Endodermal cell (in vitro differentiated cells): ENCODE data around the gene MSL3B.

Source experiments
- DNase-seq: peaks from one replicate; pipeline ENCODE4 v3.0.0-alpha.2; 2017
- H3K27ac ChIP-seq: 2 replicates; pipeline ENCODE4 v1.5.1; 2013; ENCODE audit warnings: mild to moderate bottlenecking, low read depth, low read length, moderate library complexity
- H3K27me3 ChIP-seq: 2 replicates; pipeline ENCODE4 v1.6.1; 2013; ENCODE audit warnings: mild to moderate bottlenecking, low read length, moderate library complexity; ENCODE audit not compliant: insufficient read depth, control insufficient read depth, poor library complexity, severe bottlenecking
- H3K36me3 ChIP-seq: 2 replicates; pipeline ENCODE4 v1.7.0; 2013; ENCODE audit warnings: mild to moderate bottlenecking, low read length, moderate library complexity; ENCODE audit not compliant: control insufficient read depth, insufficient read depth
- H3K4me1 ChIP-seq: one replicate; pipeline ENCODE4 v1.7.0; 2013; ENCODE audit warnings: low read length; ENCODE audit not compliant: control insufficient read depth, insufficient read depth
- H3K4me3 ChIP-seq: 2 replicates; pipeline ENCODE4 v1.5.1; 2013; ENCODE audit warnings: mild to moderate bottlenecking, low read length, moderate library complexity
- H3K9ac ChIP-seq: 2 replicates; pipeline ENCODE4 v1.6.1; 2013; ENCODE audit warnings: mild to moderate bottlenecking, low read length, moderate library complexity; ENCODE audit not compliant: poor library complexity, severe bottlenecking; ENCODE audit errors: extremely low read depth
- H3K9me3 ChIP-seq: 2 replicates; pipeline ENCODE4 v1.6.1; 2013; ENCODE audit warnings: mild to moderate bottlenecking, low read length, moderate library complexity; ENCODE audit not compliant: control insufficient read depth
- H3K27ac Mint-ChIP-seq: 2 replicates; pipeline ENCODE4 v1.8.0; 2020; ENCODE audit warnings: mixed read lengths
- H3K27me3 Mint-ChIP-seq: 2 replicates; pipeline ENCODE4 v1.8.0; 2021; ENCODE audit warnings: mild to moderate bottlenecking, mixed read lengths; ENCODE audit not compliant: insufficient read depth
- H3K36me3 Mint-ChIP-seq: 2 replicates; pipeline ENCODE4 v1.8.0; 2020; ENCODE audit warnings: low read depth, mixed read lengths
- H3K4me1 Mint-ChIP-seq: 2 replicates; pipeline ENCODE4 v1.8.0; 2020; ENCODE audit warnings: mixed read lengths
- H3K4me3 Mint-ChIP-seq: 2 replicates; pipeline ENCODE4 v1.8.0; 2020; ENCODE audit warnings: mild to moderate bottlenecking, moderate library complexity, mixed read lengths
- H3K9me3 Mint-ChIP-seq: 2 replicates; pipeline ENCODE4 v1.8.0; 2020; ENCODE audit warnings: mild to moderate bottlenecking, mixed read lengths
- CTCF ChIP-seq: fragments of 200-600 bp; sonication (generic); conservative IDR thresholded peaks from 2 replicates; pipeline ENCODE4 v1.5.0; 2021; ENCODE audit warnings: antibody characterized with exemption, mild to moderate bottlenecking
- WGBS, 2 experiments: methylation state at CpG; one replicate each; pipeline versions ENCODE4 v1.1.5 to v1.1.7; 2013; ENCODE audit warnings: missing lambda C conversion rate in 2 of 2, mixed read lengths in 1 of 2; ENCODE audit not compliant: insufficient coverage in 1 of 2, insufficient read length in 1 of 2; 5-methylcytosine and 5-hydroxymethylcytosine counted together

MSL3B gene

DNA sequence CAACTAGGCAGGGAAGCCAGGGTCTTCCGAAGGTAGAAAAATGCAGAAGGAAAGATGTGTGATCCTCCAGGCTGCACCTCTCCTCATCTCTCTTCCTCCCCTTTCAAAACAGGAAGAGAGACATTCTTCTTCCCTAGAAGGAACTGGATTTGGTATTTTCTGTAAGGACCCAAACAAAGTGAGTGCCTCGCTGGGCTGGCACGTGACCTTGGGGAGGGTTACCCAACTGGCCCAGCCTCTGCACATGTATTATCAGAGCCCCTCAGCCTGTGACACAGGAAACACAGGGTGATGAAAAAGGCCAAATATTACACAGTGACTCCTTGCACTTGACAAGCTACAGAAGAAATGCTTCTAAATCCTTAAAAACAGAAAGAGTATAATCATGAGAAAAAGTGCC, 16.1 kb downstream of the MSL3B start:
- Histone ChIP-seq H3K27me3 (no peaks in the 10 kb centered on the region), H3K9ac (no peak overlapping the region), H3K4me3 (peak overlapping the region; percentile 90), H3K27ac (no peak overlapping the region), H3K4me1 (peaks cover 2% of the 10 kb centered on the region), H3K36me3 (peaks cover 60% of the 10 kb centered on the region), H3K9me3 (no peaks in the 10 kb centered on the region)
- Mint-ChIP-seq H3K9me3 (peaks cover 2% of the 10 kb centered on the region), H3K4me1 (peaks cover 19% of the 10 kb centered on the region), H3K4me3 (peak overlapping the region; percentile 99), H3K36me3 (peaks cover 48% of the 10 kb centered on the region), H3K27me3 (no peaks in the 10 kb centered on the region), H3K27ac (no peak overlapping the region)
- no peak for TF ChIP-seq CTCF
- DNase-seq: no peak
- 95% methylated on average over 3 of the region's 3 CpGs; no CpG with 5 or more reads in 1 of the 2 experiments for WGBS, 2 experiments

DNA sequence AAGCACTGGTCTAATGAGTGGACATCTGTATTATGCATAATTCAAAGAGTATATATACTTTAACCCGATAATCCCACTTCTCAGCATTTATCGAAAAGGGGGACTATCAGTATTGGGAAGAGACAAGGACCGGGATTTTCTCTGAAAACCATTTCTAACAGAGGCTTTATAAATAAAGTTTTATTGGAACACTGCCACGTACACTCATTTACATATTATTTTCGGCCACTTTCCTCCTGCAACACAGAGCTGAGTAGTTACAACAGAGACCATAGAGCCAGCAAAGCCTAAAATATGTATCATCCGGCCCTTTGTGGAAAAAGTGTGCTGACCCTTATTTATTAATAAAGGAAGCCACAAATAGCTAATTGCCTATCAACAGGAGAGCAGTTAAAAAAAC, 17.0 kb downstream of the MSL3B start:
- Mint-ChIP-seq H3K27me3 (no peaks in the 10 kb centered on the region), H3K4me3 (no peak overlapping the region), H3K36me3 (peaks cover 55% of the 10 kb centered on the region), H3K9me3 (no peaks in the 10 kb centered on the region), H3K27ac (no peak overlapping the region), H3K4me1 (peaks cover 19% of the 10 kb centered on the region)
- peaks cover 2% of the 10 kb centered on the region for H3K4me1 ChIP-seq
- WGBS, 2 experiments: 99% methylated on average over 6 of the region's 6 CpGs; no CpG with 5 or more reads in 1 of the 2 experiments
- no peak overlapping the region for H3K4me3 ChIP-seq
- no peak for DNase-seq
- H3K9me3 ChIP-seq: no peaks in the 10 kb centered on the region
- peaks cover 68% of the 10 kb centered on the region for H3K36me3 ChIP-seq
- no peak overlapping the region for H3K9ac ChIP-seq
- H3K27me3 ChIP-seq: no peaks in the 10 kb centered on the region
- no peak overlapping the region for H3K27ac ChIP-seq
- TF ChIP-seq CTCF: no peak

- no peak for DNase-seq
- 90 to 96% methylated on average over 4 to 7 of the region's 7 CpGs for WGBS, 2 experiments
- H3K4me3 Mint-ChIP-seq: no peak overlapping the region
- Histone ChIP-seq H3K4me3 (no peak overlapping the region), H3K9ac (no peak overlapping the region), H3K36me3 (peaks cover 71% of the 10 kb centered on the region), H3K9me3 (no peaks in the 10 kb centered on the region), H3K27me3 (no peaks in the 10 kb centered on the region), H3K4me1 (peaks cover 2% of the 10 kb centered on the region), H3K27ac (no peak overlapping the region)
- no peak for TF ChIP-seq CTCF
- peaks cover 19% of the 10 kb centered on the region for H3K4me1 Mint-ChIP-seq
- H3K27ac Mint-ChIP-seq: no peak overlapping the region
- no peaks in the 10 kb centered on the region for H3K27me3 Mint-ChIP-seq
- H3K9me3 Mint-ChIP-seq: no peaks in the 10 kb centered on the region
- H3K36me3 Mint-ChIP-seq: peaks cover 57% of the 10 kb centered on the region
These were observed 17.4 kb downstream of the MSL3B start for GRCh38 chr2:233850745-233851144.
